Astrocyte (in vitro differentiated cells and primary cell): ENCODE data around the gene TASOR. TPM values are rescaled to one million over a fixed set of nuclear protein-coding genes. Genes with fewer than 3 reads are reported as not detected.
"Not testable (repeated sequence)": the region's sequence is repeated elsewhere in the genome, so short reads cannot be mapped to it uniquely, and the experiment has no call there.

ENCODE experiments used
- DNase-seq: peaks from one replicate; pipeline ENCODE4 v3.0.0-alpha.2; 2010; ENCODE audit warnings: low read depth
- FAIRE-seq: peaks from 2 replicates; lab custom pipeline; 2011; peaks lifted over from hg19 to GRCh38; lab: Jason Lieb, UNC
- H2AFZ ChIP-seq: 2 replicates; pipeline ENCODE4 v1.6.0; 2012; ENCODE audit warnings: low read depth, low read length, inconsistent platforms
- H3K27ac ChIP-seq: 2 replicates; pipeline ENCODE4 v1.5.1; 2011; ENCODE audit warnings: low read depth, low read length, inconsistent platforms
- H3K27me3 ChIP-seq: 2 replicates; pipeline ENCODE4 v1.6.0; 2011; ENCODE audit warnings: low read length, inconsistent platforms; ENCODE audit not compliant: insufficient read depth
- H3K36me3 ChIP-seq: 2 replicates; pipeline ENCODE4 v1.5.1; 2011; ENCODE audit warnings: low read length, inconsistent platforms; ENCODE audit not compliant: insufficient read depth
- H3K4me1 ChIP-seq: 2 replicates; pipeline ENCODE4 v1.5.1; 2011; ENCODE audit warnings: low read length, inconsistent platforms; ENCODE audit not compliant: insufficient read depth
- H3K4me2 ChIP-seq: 2 replicates; pipeline ENCODE4 v1.6.0; 2012; ENCODE audit warnings: low read length, inconsistent platforms
- H3K4me3 ChIP-seq: 2 replicates; pipeline ENCODE4 v1.5.1; 2011; ENCODE audit warnings: low read depth, mild to moderate bottlenecking, low read length, inconsistent platforms; ENCODE audit not compliant: insufficient read depth
- H3K79me2 ChIP-seq: 2 replicates; pipeline ENCODE4 v1.6.0; 2012; ENCODE audit warnings: mild to moderate bottlenecking, low read length, inconsistent platforms; ENCODE audit not compliant: insufficient read depth
- H3K9ac ChIP-seq: 2 replicates; pipeline ENCODE4 v1.6.0; 2012; ENCODE audit warnings: mild to moderate bottlenecking, low read length, inconsistent platforms
- H3K9me3 ChIP-seq: 2 replicates; pipeline ENCODE4 v1.5.1; 2012; ENCODE audit warnings: low read depth, mild to moderate bottlenecking, low read length, inconsistent platforms; ENCODE audit not compliant: insufficient read depth
- H4K20me1 ChIP-seq: 2 replicates; pipeline ENCODE4 v1.6.0; 2012; ENCODE audit warnings: low read length, inconsistent platforms; ENCODE audit not compliant: insufficient read depth
- H3K27ac Mint-ChIP-seq: one replicate; pipeline ENCODE4 v1.8.0; 2021; ENCODE audit warnings: mild to moderate bottlenecking, mixed read lengths; ENCODE audit not compliant: unreplicated experiment
- H3K27me3 Mint-ChIP-seq: one replicate; pipeline ENCODE4 v1.8.0; 2021; ENCODE audit warnings: low read depth, mixed read lengths; ENCODE audit not compliant: unreplicated experiment
- H3K36me3 Mint-ChIP-seq: one replicate; pipeline ENCODE4 v1.8.0; 2021; ENCODE audit warnings: low read depth, mixed read lengths; ENCODE audit not compliant: unreplicated experiment
- H3K4me1 Mint-ChIP-seq: one replicate; pipeline ENCODE4 v1.8.0; 2021; ENCODE audit warnings: low read depth, mixed read lengths; ENCODE audit not compliant: unreplicated experiment
- H3K4me3 Mint-ChIP-seq: one replicate; pipeline ENCODE4 v1.8.0; 2021; ENCODE audit warnings: mild to moderate bottlenecking, moderate library complexity, mixed read lengths; ENCODE audit not compliant: unreplicated experiment
- H3K9me3 Mint-ChIP-seq: one replicate; pipeline ENCODE4 v1.8.0; 2021; ENCODE audit warnings: mild to moderate bottlenecking, mixed read lengths; ENCODE audit not compliant: unreplicated experiment
- CTCF ChIP-seq: IDR thresholded peaks from 2 replicates; pipeline ENCODE4 v1.5.1; 2011; ENCODE audit warnings: low read depth, mild to moderate bottlenecking, inconsistent platforms, low read length, moderate library complexity; ENCODE audit not compliant: insufficient read depth
- EZH2 ChIP-seq: IDR thresholded peaks from 2 replicates; pipeline ENCODE4 v1.6.1; 2012; ENCODE audit warnings: mild to moderate bottlenecking, low read length, inconsistent platforms; ENCODE audit not compliant: insufficient read depth
- total RNA-seq: library from RNA; stranded (reverse); gene quantifications from 2 replicates; pipeline ENCODE4 v1.2.1, GENCODE V29; 2021

TASOR gene
- total RNA-seq, 1 donor from 2014 or later: 42.0 TPM

DNA sequence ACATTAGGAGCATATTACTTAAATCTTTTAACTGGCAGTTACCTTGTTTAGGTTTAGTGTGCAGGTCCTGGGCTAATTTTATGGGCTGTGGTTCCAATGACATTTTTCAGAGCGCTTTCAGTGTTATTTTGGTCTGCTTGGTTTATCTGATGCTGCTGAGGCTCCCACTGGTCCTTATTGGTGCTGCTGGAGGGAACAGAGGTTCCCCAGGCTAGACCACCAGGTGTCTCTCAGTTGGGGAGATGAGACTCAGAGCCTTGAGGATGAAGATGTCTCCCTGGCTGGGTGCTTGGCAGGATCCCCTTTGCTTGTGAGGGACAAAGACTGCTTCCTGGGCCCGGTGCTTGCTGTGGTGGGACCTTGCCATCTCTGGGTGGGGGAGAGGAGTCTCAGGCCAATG, 28.3 kb upstream of the TASOR start:
- H3K36me3 ChIP-seq: no peaks in the 10 kb centered on the region
- H3K9me3 ChIP-seq: no peaks in the 10 kb centered on the region
- no peaks in the 10 kb centered on the region for H3K9me3 Mint-ChIP-seq
- H3K27me3 ChIP-seq: no peaks in the 10 kb centered on the region
- no peak overlapping the region for H3K27ac ChIP-seq
- H3K27me3 Mint-ChIP-seq: no peaks in the 10 kb centered on the region
- H3K9ac ChIP-seq: no peak overlapping the region
- H3K4me2 ChIP-seq: no peak overlapping the region
- FAIRE-seq (no peak), DNase-seq (no peak)
- H4K20me1 ChIP-seq: no peaks in the 10 kb centered on the region
- H3K4me3 Mint-ChIP-seq: no peak overlapping the region
- no peak overlapping the region for H3K4me3 ChIP-seq
- H3K36me3 Mint-ChIP-seq: no peaks in the 10 kb centered on the region
- TF ChIP-seq CTCF: no peak
- no peaks in the 10 kb centered on the region for H3K4me1 ChIP-seq
- H3K27ac Mint-ChIP-seq: no peak overlapping the region
- no peaks in the 10 kb centered on the region for H3K4me1 Mint-ChIP-seq
- H3K79me2 ChIP-seq: no peaks in the 10 kb centered on the region
- no peak overlapping the region for H2AFZ ChIP-seq

DNA sequence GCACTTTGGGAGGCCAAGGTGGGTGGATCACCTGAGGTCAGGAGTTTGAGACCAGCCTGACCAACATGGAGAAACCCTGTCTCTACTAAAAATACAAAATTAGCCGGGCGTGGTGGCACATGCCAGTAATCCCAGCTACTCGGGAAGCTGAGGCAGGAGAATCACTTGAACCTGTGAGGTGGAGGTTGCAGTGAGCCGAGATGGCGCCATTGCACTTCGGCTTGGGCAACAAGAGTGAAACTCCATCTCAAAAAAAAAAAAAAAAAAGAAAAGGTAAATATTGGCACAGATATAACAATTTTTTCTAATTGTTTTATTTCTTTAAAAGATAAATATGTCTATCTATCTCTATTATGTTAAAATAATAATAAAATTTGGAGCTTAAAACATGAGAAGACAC, 24.3 kb upstream of the TASOR start:
- H3K27ac ChIP-seq, H3K4me1 Mint-ChIP-seq, H3K27me3 Mint-ChIP-seq, H3K4me1 ChIP-seq, H3K36me3 Mint-ChIP-seq, H3K27me3 ChIP-seq, DNase-seq, H3K36me3 ChIP-seq, H3K9ac ChIP-seq, H4K20me1 ChIP-seq, H3K27ac Mint-ChIP-seq, FAIRE-seq, H3K9me3 Mint-ChIP-seq, H2AFZ ChIP-seq, H3K4me2 ChIP-seq, H3K4me3 Mint-ChIP-seq, H3K9me3 ChIP-seq, H3K79me2 ChIP-seq, H3K4me3 ChIP-seq: not testable (repeated sequence)

DNA sequence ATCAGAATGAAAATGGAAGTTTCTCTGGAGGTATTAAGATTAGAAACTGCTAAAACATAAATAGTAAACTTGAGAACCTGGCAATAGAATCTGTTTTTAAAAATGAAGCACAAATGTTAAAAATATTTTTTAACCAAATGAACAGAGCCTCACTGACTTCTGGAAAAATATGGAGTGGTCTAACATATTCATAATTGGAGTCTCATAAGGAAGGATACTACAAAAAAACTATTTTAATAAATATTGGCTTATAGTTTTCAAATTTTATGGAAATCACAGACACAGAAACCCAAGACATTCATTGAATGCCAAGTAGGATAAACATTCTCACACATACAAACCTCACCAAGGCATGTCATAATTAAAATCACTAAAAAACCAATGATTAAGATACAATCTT, 23.6 kb upstream of the TASOR start:
- Histone ChIP-seq H4K20me1 (no peaks in the 10 kb centered on the region), H3K4me1 (no peaks in the 10 kb centered on the region), H3K9me3 (peaks cover 2% of the 10 kb centered on the region), H3K4me3 (no peak overlapping the region), H3K27ac (no peak overlapping the region), H3K36me3 (no peaks in the 10 kb centered on the region), H3K9ac (no peak overlapping the region), H3K27me3 (no peaks in the 10 kb centered on the region), H3K79me2 (no peaks in the 10 kb centered on the region), H3K4me2 (no peak overlapping the region), H2AFZ (no peak overlapping the region)
- no peak for DNase-seq
- peaks cover 2% of the 10 kb centered on the region for H3K9me3 Mint-ChIP-seq
- peaks cover 2% of the 10 kb centered on the region for H3K36me3 Mint-ChIP-seq
- no peaks in the 10 kb centered on the region for H3K4me1 Mint-ChIP-seq
- H3K27me3 Mint-ChIP-seq: no peaks in the 10 kb centered on the region
- H3K27ac Mint-ChIP-seq: no peak overlapping the region
- FAIRE-seq: no peak
- no peak overlapping the region for H3K4me3 Mint-ChIP-seq
- TF ChIP-seq CTCF (no peak), EZH2 (no peak)
